HG03175 (cell line): Measurements from ENCODE around the gene IL1RAPL1.

ENCODE experiments used
- ATAC-seq: cut with Tn5 transposase; IDR thresholded peaks from one replicate; pipeline ENCODE4 v1.9.1; 2021; ENCODE audit warnings: mild to moderate bottlenecking, moderate library complexity; ENCODE audit not compliant: unreplicated experiment

Gene IL1RAPL1

DNA sequence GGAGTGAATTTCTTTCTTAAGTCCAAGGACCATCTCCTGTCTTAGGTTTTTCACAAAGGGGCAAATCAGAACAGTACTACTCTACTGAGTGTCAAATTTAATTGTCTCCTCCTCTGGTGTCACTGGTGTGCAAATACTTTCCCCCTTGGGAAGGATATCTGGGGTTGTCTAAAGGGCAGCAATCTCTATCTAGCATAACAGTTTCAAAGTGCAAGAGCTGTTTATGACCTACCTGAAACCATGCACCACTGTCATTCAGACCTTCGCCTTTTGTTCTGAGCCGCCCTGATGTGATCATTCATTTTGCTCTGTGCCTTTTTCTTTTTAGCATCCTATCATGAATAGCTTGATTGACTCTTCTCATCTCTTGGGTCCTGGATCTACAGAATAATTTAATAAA lies 39.3 kb downstream of the IL1RAPL1 start:
- no peak for ATAC-seq

GRCh38 chrX:28628120-28628519 lies 40.9 kb downstream of the IL1RAPL1 start:
- ATAC-seq = no peak

- ATAC-seq = no peak
These were observed 51.5 kb downstream of the IL1RAPL1 start for GRCh38 chrX:28638775-28639174.

DNA sequence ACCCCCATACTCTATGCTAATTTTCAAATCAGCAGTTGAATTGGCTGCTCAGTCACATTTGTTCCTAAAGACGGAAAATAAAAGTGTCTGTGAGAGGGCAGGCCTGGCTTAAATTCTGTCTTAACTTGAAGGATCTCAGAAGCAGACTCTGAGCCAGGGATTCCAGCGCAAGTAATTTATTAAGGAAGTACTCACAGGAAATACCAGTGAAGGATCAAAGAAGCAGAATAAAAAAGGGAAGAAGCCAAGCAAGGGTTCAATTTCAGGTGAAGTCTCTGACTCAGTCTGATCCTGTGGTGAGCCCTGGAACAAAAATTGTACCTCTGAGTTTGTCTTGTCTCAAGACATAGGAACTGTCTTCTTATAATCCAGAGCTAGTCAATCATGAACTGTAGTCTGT lies 52.2 kb downstream of the IL1RAPL1 start:
- no peak for ATAC-seq

DNA sequence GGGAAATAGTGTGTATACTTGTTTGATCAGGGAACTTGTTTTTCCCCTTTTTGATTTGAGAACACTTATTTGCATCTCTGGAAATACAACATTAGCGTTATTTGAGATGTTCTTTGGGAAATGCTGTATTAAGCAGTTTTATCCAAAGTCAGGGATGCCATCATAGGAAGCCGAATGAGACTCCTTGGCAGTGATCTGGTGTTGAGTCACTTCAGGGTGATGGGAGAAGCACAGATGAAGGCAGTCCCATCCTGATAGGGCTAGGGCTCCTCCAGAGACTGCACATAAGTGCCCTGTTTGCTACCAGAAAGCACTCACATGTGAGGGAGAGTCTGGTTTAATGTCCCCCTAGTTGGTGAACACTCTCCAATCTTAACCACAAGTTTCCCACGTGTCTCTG lies 62.3 kb downstream of the IL1RAPL1 start:
- no peak for ATAC-seq

DNA sequence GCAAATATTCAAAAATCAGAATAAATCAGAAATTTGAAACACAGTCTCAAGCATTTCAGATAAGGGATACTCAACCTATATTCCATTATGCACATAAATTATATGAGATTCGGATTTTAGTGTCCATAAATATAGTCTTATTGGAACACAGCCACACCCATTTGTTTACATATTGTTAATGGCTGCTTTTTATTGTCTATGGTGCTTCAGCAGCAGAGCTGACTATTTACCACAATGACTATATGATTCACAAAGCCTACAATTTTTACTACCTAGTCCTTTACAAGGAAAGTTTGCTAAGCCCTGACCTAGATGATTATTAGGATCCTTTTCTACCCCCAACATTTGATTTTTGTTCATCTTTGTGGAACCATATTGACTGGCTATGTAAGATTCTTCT lies 63.9 kb downstream of the IL1RAPL1 start:
- no peak for ATAC-seq

DNA sequence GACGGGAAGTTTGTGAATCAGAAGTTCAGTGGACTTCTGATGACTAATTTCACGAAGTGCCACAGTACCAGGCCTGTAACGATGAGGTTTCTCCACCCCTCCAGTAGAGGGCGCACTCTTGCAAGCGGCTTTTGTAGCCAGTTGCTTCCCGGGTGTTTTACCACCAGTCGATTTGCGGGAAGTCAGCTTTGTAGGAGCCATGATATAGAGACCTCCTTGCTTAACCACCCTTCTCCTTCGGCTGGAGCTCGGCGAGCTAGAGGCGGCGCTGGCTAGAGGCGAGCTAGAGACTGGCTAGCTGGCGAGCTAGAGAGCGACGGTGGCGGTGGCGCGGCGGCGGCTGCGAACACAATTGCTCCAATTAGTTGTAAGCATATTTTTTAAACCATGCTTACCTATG lies 72.0 kb downstream of the IL1RAPL1 start:
- ATAC-seq = no peak

- no peak for ATAC-seq
These were observed 78.5 kb downstream of the IL1RAPL1 start for GRCh38 chrX:28665778-28666177.

DNA sequence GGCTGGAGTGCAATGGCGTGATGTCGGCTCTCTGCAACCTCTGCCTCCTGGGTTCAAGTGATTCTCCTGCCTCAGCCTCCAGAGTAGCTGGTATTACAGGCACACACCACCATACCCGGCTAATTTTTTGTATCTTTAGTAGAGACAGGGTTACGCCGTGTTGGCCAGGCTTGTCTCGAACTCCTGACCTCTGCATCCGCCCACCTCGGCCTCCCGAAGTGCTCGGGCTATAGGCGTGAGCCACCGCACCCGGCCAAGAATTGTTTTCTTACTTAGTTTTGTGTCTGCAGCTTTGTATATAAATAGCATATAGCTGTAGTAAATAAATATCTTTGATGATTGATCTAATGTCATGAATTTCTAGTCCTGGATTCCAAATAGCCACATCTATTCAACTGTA lies 81.1 kb downstream of the IL1RAPL1 start:
- ATAC-seq = no peak

- no peak for ATAC-seq
These were observed 81.7 kb downstream of the IL1RAPL1 start for GRCh38 chrX:28668957-28669356.

DNA sequence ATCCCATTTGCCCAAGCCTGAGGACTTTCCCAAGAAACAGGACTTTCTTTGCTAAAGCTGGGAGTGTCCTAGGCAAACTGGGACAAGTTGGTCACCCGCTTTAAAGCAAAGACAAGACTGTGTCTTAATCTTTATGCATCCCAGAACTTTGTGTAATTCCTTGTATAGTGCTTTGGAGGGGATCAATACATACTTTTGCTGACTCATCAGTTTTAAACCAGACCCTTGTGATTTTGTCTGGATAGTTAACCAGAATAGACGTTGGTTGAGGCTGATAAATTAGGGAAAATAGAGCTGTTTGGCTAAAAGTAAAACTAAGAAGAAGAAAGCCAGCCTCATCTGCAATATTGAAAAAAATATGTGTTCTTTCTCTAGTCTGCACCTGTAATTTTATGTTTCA lies 82.8 kb downstream of the IL1RAPL1 start:
- no peak for ATAC-seq

GRCh38 chrX:28675173-28675572 lies 87.9 kb downstream of the IL1RAPL1 start:
- no peak for ATAC-seq

DNA sequence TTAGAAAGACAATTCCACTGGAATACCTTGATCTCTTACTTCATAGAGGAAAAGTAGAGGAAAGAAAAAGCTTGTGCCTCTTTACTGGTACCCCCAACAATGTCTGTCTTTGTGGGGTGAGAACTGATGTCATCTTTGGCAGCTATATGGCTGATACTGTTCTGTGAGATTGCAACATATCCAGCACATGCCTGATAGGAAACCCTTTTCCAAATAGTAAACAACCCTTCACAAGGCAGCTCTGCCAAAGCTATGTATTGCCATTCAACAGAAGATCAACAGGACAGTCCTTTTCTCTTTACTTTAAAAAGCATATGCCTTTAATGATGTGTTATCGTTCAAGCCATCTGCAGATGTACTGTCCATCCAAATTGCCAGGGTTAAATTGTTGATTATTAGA lies 105.9 kb downstream of the IL1RAPL1 start:
- ATAC-seq = no peak

GRCh38 chrX:28697732-28698131 lies 110.5 kb downstream of the IL1RAPL1 start:
- no peak for ATAC-seq

GRCh38 chrX:28701222-28701621 lies 114.0 kb downstream of the IL1RAPL1 start:
- no peak for ATAC-seq

GRCh38 chrX:28706964-28707363 lies 119.7 kb downstream of the IL1RAPL1 start:
- ATAC-seq = no peak

- no peak for ATAC-seq
These were observed 122.2 kb downstream of the IL1RAPL1 start for GRCh38 chrX:28709421-28709820.

DNA sequence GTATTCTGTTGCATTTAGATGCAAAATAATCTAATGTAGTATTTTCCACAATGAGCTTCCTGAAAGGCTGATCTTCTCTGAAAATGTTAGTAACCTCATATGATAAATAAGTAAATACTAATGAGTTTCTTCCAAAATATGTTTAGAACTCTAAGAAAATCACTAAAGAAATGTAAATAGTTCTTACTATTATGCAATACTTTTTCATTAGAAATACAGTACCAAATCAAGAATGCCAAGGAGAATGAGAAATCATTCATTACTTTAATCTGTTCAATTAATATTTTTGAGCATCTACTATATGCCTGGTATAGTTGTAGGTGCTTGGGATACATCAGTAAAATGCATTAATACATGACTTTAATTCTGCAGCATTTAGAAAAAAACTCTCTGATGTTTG lies 130.6 kb downstream of the IL1RAPL1 start:
- no peak for ATAC-seq

DNA sequence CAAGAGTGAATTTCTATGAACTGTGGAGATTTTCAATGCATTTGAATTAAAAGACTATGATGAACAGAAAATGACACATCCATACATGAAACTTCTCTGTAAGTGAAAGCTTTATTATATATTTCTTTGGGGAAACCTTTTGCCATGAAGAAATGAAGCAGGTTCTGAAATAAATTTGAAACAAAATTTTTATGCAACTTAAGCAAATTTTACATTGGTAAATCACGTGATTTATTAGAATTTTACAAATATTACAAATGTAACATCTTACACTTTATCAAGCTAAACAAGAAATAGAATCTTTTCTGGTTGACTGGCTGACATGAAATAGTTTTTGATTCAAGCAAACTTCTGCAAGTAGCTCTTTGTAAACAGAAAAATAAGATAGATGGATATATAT lies 131.2 kb downstream of the IL1RAPL1 start:
- no peak for ATAC-seq

DNA sequence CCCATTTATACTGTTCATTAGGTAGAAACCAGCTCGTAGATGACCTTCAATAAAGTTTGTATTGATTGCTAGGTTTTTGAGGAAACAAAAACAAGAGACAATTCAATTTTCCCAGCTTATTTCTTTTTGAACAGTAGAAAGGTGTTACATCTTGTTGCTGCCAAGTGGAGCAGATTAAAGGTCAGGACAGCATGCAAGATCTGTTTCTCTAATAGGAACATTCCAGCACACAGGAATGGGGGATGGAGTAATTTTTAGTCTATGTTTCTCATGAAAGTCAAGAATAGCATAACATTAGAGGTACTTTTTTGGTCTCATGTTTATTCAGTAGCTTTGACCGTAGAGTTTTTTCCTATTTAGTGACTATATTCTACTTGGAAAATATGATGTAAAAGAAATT lies 132.4 kb downstream of the IL1RAPL1 start:
- no peak for ATAC-seq

DNA sequence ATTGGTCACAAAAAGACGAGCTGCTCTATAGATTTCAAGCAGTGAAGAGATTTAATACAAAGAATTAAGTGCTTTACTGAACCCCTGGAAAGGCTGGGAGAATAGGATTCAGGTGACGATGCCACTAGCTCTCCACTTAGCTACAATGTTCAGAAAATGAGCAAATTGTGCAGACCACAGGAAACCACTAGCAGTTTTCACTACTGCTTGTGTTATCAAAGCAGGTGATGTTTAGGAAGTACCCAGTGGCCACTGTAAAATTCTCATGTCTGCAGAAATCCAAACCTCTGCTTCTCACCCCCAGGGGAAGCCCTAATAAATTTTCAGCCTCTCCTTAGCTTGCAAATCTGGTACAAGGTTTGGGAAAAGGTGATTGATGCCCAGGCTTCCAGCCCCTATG lies 165.1 kb downstream of the IL1RAPL1 start:
- ATAC-seq = no peak

GRCh38 chrX:28756175-28756574 lies 168.9 kb downstream of the IL1RAPL1 start:
- no peak for ATAC-seq

GRCh38 chrX:28756647-28757046 lies 169.4 kb downstream of the IL1RAPL1 start:
- no peak for ATAC-seq

DNA sequence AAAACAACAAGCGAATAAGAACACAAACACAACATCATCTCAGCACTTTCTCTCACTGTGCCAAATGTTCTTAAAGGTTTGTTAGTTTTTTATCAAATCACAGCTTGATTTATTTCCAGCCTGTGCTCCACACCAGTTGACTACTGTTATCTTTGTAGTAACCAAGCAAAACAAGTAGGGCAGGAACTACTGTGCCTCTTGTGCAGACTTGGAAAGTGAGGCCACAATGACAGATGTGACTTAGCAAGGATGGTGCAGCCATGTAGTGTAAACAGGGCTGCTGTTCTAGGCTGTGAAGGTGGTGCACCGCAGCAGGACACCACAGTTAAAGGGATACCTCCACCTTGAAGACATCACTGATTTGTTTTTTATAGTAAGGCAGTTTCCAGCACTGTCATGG lies 170.0 kb downstream of the IL1RAPL1 start:
- no peak for ATAC-seq
